DMS114 treated with DMSO at 0.1 percent for 48 hours (cell line): ENCODE results near the gene ZNF180.
"Not testable (repeated sequence)": the region's sequence is repeated elsewhere in the genome, so short reads cannot be mapped to it uniquely, and the experiment has no call there.

Experiments
- DNase-seq: peaks from one replicate; lab custom pipeline; 2025; ENCODE audit not compliant: unreplicated experiment; lab: John Stamatoyannopoulos, UW

The ZNF180 gene

DNA sequence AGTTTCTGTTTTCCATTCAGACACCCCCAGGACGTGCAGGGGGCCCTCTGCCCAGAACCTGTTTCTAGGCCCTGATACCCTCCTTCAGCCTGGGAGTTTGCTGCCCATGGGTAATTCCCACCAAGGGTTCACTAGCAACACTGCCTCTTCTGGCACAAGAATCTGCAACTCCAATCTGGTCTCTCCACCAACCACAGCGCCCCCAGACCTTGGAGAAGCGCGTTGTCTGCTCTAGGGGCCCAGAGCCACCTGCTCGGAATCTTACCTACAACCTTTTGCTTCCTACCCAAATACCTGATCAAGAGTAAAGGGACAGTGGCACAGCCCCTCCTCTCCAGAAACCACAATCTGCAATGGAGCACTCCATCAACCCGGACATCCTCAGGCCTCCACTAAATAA, 763 bp downstream of the ZNF180 start:
- no peak for DNase-seq

DNA sequence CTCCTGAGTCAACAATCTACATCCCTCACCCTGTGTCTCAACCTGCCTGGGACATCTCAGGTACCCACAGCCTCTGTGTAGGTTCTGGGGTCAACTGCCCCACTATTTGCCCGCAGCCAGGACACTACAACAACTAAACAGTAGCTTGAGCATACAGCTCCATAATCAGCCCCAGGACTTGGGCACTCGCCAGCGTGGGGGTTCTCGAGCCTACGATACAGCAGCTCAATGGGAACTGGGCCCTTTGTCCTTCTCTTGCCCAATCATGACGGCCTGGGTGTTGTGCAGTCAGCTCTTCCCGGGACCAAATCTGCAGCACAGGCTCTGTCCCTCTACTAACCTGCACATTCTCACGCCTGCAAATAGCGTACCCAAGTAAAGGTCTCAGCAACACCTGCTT, 1.3 kb downstream of the ZNF180 start:
- DNase-seq: no peak

DNA sequence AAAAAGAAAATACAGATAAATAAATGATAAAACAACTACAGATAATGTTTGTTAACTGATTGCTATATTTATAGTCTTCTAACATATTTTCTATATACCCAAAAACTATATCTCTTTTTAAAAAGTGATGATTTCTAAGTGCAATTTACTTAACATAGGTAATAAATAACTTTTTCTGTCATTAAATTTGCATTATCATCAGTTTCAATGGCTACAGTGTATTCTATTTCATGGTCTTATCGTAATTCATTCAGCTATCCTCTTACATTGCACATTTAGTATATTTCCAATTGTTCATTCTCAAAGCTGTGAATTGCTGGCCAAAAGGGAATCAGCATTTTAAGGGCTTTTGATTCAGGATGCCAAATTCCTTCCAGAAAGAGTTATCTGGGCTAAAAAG, 3.6 kb downstream of the ZNF180 start:
- no peak for DNase-seq

DNA sequence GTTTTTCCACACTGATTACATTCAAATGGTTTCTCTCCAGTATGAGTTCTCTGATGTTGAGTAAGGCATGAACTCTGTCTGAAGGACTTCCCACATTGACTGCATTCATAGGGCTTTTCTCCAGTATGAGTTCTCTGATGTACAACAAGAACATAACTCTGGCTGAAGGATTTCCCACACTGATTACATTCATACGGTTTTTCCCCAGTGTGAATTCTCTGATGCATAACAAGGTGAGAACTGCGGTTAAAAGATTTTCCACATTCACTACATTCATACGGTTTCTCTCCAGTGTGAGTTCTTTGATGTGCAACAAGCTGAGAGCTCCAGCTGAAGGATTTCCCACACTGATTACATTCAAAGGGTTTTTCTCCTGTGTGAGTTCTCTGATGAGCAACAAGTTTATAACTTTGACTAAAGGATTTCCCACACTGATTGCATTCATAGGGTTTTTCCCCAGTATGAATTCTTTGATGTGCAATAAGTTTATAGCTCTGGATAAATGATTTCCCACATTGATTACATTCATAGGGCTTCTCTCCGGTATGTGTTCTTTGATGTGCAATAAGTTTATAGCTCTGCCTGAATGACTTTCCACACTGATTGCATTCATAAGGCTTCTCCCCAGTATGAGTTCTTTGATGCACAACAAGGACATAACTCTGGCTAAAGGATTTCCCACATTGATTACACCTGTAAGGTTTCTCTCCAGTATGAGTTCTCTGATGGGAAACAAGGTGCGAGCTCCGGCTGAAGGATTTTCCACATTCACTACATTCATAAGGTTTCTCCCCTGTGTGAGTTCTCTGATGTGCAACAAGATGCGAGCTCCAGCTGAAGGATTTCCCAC, 23.5 kb downstream of the ZNF180 start:
- no peak for DNase-seq

DNA sequence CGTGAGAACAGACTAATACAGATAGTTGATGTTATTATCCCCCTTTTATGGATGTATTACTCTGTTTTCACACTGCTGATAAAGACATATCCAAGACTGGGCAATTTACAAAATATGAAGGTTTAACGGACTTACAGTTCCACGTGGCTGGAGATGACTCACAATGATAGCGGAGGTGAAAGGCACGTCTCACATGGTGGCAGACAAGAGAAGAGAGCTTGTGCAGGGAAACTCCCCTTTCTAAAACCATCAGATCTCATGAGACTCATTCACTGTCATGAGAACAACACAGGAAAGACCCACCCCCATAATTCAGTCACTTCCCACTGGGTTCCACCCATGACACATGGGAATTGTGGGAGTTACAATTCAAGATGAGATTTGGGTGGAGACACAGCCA, 31.6 kb downstream of the ZNF180 start:
- not testable (repeated sequence) for DNase-seq

DNA sequence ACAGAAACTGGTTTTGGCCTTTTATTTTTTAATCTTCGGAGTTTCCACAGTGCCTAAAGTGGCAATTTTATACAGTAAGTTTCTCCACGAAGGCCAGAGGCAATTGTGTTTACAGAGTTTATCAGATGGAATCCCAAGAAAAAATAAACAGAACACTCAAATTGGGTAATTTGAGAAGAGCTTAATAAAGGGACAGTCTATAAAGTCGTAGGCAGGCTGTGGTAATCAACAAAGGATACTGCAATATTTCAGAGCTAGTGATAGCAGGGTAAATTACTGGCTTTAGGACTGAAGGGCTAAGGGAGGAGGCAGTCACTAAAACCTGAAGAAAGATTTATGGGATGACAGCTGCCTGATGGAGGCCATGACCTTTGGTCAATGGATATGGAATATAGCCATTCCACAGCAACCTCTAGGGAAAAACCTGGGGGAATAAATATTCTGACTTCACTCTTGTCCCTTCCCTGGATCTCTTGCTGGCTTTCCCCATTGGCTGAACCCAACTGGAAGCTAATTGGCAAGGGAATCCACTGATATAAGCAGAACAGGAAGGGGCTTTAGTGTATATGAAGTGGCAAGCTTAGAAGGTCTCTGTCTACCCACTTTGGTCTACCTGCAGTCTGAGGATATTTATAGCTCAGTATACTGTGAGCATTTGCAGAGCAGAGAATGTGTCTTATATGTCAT, 37.6 kb downstream of the ZNF180 start:
- not testable (repeated sequence) for DNase-seq

DNA sequence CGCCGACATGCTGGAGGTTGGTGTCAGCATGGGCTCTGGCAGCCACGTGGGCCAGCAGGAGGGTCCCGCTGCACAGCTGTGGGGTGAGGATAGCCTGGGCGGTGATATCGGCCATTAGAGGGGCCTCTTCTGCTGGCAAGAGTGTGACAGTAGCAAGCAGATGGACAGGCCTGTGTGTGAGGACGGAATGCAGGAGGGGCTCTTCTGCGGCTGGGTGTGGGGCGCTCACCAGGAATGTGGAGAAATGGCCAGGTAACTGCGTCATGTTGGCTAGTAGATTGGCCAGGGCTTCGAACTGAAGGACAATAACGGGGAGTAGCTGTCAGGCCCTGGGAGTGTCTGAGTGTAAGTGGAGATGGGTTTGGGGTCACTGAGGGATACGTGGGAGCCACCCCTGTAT, 44.3 kb downstream of the ZNF180 start:
- not testable (repeated sequence) for DNase-seq

DNA sequence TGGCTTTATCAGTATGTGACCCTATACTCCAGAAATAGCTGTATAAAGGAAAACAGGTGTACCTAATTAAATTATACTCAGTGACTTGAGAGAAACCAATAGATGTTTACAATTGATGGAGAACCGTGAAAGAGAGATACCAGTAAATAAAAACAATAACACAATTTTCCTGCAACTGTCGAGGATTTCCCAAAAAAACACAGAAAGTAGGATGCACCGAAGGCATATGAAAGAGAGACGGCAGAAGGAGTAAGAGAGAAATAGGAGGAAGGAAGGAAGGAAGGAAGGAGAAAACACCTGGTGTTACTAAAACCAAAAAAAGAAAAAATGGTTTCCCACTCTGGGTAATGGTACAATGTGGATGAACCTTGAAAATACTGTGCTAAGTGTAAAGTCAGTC, 45.2 kb downstream of the ZNF180 start:
- DNase-seq: no peak

DNA sequence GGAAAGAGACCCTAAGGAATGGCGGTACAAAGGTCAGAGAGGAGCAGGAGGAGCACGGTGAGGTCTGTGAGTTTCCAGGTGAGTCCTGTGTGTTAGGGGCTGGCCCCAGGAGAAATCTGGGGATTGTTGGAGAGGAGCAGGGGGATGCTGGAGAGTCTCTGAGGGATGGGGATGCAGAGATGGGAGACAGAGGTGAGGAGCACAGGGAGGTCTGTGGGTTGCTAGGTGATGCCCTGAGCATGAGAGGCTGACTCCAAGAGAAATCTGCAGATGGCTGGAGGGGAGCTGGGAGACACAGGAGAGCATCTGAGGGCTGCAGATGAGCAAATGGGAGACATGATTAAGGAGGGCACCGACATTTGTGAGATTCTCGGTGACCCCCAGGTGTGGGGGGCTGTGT, 48.0 kb downstream of the ZNF180 start:
- DNase-seq: no peak

DNA sequence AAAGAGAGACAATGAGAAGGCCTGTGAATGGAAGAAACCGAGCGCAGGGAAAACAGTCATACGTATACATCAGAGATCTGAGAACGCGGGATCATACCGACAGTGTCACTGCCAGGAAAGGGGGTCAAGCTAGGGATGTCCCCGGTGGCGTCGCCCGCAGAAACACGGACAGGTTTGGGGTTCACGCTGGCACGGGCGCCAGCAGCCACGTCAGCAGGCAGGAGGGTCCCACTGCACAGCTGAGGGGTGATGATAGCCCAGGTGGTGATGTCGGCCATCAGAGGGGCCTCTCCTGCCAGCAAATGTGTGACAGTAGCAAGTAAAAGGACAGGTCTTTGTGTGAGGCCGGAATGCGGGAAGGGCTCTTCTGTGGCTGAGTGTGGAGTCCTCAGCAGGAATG, 48.6 kb downstream of the ZNF180 start:
- no peak for DNase-seq

DNA sequence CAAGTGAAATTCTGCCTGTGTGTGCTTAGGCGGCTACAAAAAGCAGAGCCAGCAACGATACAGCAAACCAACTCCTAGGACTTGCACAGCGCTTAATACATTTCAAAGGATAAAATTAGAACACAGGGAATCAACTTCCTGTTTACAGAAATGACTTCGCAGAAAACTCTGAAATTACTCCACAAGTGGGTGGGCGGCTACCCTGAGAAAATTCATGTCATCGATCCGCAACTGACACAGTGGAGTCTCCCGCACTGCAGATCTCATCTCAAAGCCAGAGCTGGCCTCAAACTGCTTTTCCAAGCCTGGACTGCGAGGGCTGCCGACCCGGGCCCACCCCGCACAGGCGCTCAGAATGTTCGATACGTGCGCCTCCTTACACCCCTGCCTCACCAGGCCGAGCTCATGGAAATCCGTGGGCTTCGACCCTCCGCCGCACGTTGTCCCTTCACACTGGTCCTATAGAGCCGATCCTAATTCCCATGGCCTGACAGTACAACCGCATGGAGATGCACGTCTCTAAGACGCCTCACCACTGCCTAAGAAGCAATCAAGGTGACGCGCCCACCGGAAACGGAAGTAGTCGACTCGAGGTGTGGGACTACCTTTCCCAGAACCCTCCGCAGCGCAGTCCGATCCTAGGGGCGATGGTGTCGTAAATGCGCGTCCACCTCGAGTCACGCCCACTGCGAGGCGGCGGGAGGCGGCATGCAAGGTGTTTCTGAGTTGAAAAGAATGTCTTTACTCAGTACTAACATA, 52.2 kb downstream of the ZNF180 start, which contains the start of gene ZNF229:
TSS of gene ZNF229 (minus strand) at position 557 of the 759 bp plus-strand sequence. CDS start 5,625 bp downstream, outside the sequence.
- peak; percentile 87 for DNase-seq

DNA sequence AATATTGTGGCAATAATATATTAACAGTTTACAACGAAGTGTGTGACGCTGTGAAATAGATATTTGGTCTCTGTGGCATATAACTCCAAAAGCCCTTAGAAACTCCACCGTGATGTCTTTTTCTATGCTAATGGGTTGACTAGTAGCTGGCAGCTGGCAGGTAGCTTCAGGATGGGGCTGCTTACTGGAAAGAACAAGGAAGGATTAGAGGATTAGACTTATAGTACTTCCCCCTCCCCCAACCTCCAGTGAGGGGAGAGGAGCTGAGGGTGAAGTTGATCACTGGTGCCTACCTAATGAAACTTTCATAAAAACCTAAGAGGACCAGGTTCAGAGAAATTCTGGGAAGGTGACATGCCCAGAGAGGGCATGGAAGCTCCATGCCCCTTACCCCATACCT, 61.9 kb downstream of the ZNF180 start:
- DNase-seq: no peak

DNA sequence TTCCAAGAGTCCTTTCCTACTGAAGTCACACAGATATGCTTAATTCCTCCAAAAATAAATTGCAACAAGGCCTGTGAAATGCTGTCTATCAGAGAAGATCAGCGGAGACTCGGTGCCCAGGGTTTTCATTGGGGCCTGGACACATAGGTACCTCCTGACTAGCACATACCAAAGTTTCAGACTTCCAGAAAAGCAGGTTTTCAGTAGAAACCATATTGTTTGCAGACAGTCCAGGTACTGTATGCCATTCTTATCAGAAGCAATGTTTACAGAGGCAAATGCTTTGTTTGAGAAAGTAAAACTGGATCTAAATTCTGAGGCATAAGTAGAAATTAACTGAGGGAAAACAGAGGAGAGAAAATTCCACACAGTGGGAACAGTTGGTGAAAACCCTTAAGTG, 64.9 kb downstream of the ZNF180 start:
- no peak for DNase-seq

DNA sequence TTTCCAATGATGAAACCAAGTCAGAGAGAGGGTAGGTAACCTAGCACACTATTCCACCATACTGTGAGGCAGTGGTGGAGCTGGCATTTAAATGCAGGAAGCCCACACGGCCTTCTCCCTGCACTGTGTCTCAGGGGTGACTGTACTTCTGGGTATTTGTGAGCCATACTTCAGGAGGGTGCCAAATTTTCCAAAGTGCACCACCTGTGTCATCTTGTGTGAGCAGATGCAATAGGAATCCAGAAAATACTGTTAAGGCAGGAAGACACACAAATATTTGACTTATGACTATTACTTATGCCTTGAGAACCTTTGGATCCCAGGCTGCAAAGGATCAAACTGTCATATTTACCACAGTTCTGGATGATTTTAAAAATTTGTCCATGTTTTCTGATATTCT, 69.4 kb downstream of the ZNF180 start:
- no peak for DNase-seq
